Activated CD4-positive, alpha-beta memory T cell treated with anti-CD3 and anti-CD28 coated beads for 36 hours (primary cell): ENCODE data around the gene PMFBP1. TPM values are rescaled to one million over a fixed set of nuclear protein-coding genes. Genes with fewer than 3 reads are reported as not detected.

Source experiments
- CTCF ChIA-PET: fragments of 350-600 bp; sonication (Branson Sonifier 250); formaldehyde crosslinking; loops from one replicate; lab custom pipeline; 2021; ENCODE audit warnings: antibody characterized with exemption, inconsistent platforms; lab: Charles Lee
- POLR2A ChIA-PET: fragments of 350-600 bp; sonication (Branson Sonifier 250); formaldehyde crosslinking; loops from one replicate; lab custom pipeline; 2021; ENCODE audit warnings: antibody characterized with exemption; lab: Charles Lee
- DNase-seq: peaks from one replicate; pipeline ENCODE4 v3.0.0-alpha.2; 2020
- H3K27ac Mint-ChIP-seq: one replicate; pipeline ENCODE4 v1.8.0; 2021; ENCODE audit warnings: mixed read lengths
- H3K27me3 Mint-ChIP-seq: one replicate; pipeline ENCODE4 v1.8.0; 2021; ENCODE audit warnings: mixed read lengths
- H3K36me3 Mint-ChIP-seq: one replicate; pipeline ENCODE4 v1.8.0; 2021; ENCODE audit warnings: mixed read lengths
- H3K4me1 Mint-ChIP-seq: one replicate; pipeline ENCODE4 v1.8.0; 2021; ENCODE audit warnings: low read depth, mixed read lengths
- H3K4me3 Mint-ChIP-seq: one replicate; pipeline ENCODE4 v1.8.0; 2021; ENCODE audit warnings: mild to moderate bottlenecking, mixed read lengths
- H3K9me3 Mint-ChIP-seq: one replicate; pipeline ENCODE4 v1.8.0; 2021; ENCODE audit warnings: mixed read lengths
- intact Hi-C: fragments of 100-400 bp; cut with micrococcal nuclease; formaldehyde crosslinking; loops from one replicate; pipeline ENCODE4 v1.15.1; 2023
- total RNA-seq, 2 experiments: library from RNA; stranded (reverse); gene quantifications; one replicate each; pipeline ENCODE4 v1.2.3, GENCODE V29; 2021

The PMFBP1 gene
- total RNA-seq, 2 experiments from 2014 or later = 0.19 to 0.29 TPM

GRCh38 chr16:72125635-72126428 is 46.1 kb downstream of the PMFBP1 start:
- no peak overlapping the region for H3K27ac Mint-ChIP-seq
- ChIA-PET POLR2A (no interaction called here), CTCF (interaction anchor here (0.6 to 2.6 kb wide), 16 partner anchors 8 to 1909 kb away, joined by 3 to 29 read pairs (median 4); no protein-coding TSS in a partner anchor)
- H3K36me3 Mint-ChIP-seq = no peaks in the 10 kb centered on the region
- H3K27me3 Mint-ChIP-seq = no peaks in the 10 kb centered on the region
- intact Hi-C loops = loop anchor here (1.0 kb wide), 1 partner anchor 274 kb away; no protein-coding TSS in a partner anchor
- no peaks in the 10 kb centered on the region for H3K4me1 Mint-ChIP-seq
- DNase-seq = no peak
- H3K4me3 Mint-ChIP-seq = no peak overlapping the region
- H3K9me3 Mint-ChIP-seq = no peaks in the 10 kb centered on the region

DNA sequence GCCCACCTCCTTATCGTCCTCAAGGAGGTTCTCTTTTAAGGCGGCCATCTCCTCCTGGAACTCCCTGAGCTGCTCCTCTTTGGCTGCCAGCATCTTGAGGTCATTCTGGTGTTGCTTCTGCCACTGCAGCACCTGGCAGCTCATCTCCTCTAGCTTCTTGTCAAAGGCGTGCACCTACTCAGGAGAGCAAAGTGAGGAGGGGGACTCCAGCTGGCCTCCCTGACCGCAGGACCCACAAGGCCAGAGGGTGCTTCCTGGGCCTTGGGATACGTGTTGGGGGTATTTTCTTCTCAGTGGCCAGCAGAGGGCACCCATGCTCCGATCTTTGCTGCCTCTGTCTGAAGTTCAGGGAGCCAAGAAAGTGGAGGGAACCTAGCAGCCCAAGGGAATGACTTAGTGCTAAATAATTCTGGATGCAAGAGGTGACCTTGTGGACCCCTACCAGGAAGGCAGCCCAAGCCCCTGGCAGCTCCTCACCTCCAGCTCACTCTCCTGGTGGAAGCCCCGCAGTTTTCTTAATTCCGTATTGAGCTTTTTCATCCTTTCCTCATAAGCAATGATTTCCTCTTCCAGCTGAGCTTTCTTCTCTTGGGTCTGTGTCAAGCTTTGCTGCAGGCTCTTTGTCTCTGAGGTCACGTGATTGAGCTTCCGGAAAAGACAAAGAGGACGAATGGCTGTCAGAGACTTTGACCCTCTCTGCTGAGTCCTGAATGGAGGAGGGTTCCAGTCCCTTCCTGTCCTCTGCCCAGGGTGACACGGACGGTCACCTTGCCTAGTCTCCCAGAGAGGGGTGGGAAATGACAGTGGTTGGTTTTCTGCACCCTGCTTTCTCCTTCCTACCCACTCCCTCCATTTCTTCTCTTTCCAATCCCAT is 47.0 kb downstream of the PMFBP1 start:
- peak; percentile 74 for DNase-seq
- ChIA-PET POLR2A (no interaction called here), CTCF (interaction anchor here (0.6 to 2.6 kb wide), 22 partner anchors 9 to 1910 kb away, joined by 3 to 29 read pairs (median 4); no protein-coding TSS in a partner anchor)
- Mint-ChIP-seq H3K4me3 (no peak overlapping the region), H3K27me3 (no peaks in the 10 kb centered on the region), H3K9me3 (no peaks in the 10 kb centered on the region), H3K27ac (no peak overlapping the region), H3K4me1 (no peaks in the 10 kb centered on the region), H3K36me3 (no peaks in the 10 kb centered on the region)
- intact Hi-C loops = loop anchor here (1.0 kb wide), 1 partner anchor 275 kb away; no protein-coding TSS in a partner anchor

- Mint-ChIP-seq H3K4me3 (no peak overlapping the region), H3K36me3 (no peaks in the 10 kb centered on the region), H3K4me1 (no peaks in the 10 kb centered on the region), H3K9me3 (no peaks in the 10 kb centered on the region), H3K27me3 (no peaks in the 10 kb centered on the region), H3K27ac (no peak overlapping the region)
- no peak for DNase-seq
- intact Hi-C loops = no loop called here
- ChIA-PET POLR2A (no interaction called here), CTCF (interaction anchor here (0.6 to 2.6 kb wide), 14 partner anchors 10 to 1911 kb away, joined by 3 to 29 read pairs (median 5); no protein-coding TSS in a partner anchor)
These were observed 47.8 kb downstream of the PMFBP1 start for GRCh38 chr16:72124148-72124547.

DNA sequence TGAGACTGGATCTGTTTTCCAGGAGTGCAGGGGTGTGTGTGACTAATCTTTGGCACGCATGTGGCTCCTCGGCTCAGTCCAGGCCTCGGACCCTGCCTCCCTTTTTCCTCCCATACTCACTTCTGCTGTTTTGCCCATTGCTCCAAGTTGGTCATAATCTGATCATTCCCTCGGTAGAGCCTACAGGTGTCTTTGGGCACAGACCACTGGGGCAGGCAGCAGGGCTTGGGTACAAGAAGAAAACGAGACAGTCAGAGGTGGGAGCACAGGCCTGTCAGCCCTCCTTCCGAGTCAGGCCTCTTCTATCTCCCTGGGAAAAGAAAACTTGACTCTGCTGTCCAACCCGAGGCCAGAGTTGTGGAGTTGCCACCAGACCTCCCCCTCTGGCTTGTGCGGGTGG is 48.5 kb downstream of the PMFBP1 start:
- intact Hi-C loops = no loop called here
- no peak for DNase-seq
- ChIA-PET POLR2A (no interaction called here), CTCF (interaction anchor here (1.6 to 2.6 kb wide), 3 partner anchors 9 to 377 kb away, joined by 5 to 29 read pairs (median 11); no protein-coding TSS in a partner anchor)
- Mint-ChIP-seq H3K36me3 (no peaks in the 10 kb centered on the region), H3K4me3 (no peak overlapping the region), H3K27ac (no peak overlapping the region), H3K27me3 (no peaks in the 10 kb centered on the region), H3K9me3 (no peaks in the 10 kb centered on the region), H3K4me1 (no peaks in the 10 kb centered on the region)

GRCh38 chr16:72122916-72123315 is 49.0 kb downstream of the PMFBP1 start:
- POLR2A ChIA-PET = no interaction called here

GRCh38 chr16:72122308-72122707 is 49.6 kb downstream of the PMFBP1 start:
- no peaks in the 10 kb centered on the region for H3K27me3 Mint-ChIP-seq
- H3K36me3 Mint-ChIP-seq = no peaks in the 10 kb centered on the region
- H3K9me3 Mint-ChIP-seq = no peaks in the 10 kb centered on the region
- ChIA-PET POLR2A (no interaction called here), CTCF (interaction anchor here (0.6 to 1.6 kb wide), 2 partner anchors 344 to 395 kb away, joined by 3 to 4 read pairs; no protein-coding TSS in a partner anchor)
- no peaks in the 10 kb centered on the region for H3K4me1 Mint-ChIP-seq
- intact Hi-C loops = no loop called here
- H3K4me3 Mint-ChIP-seq = no peak overlapping the region
- no peak for DNase-seq
- H3K27ac Mint-ChIP-seq = no peak overlapping the region

More at GRCh38 chr16:72122916-72123315, 49.0 kb downstream of the PMFBP1 start:
- DNase-seq = no peak
- H3K4me3 Mint-ChIP-seq = no peak overlapping the region
- no peaks in the 10 kb centered on the region for H3K9me3 Mint-ChIP-seq
- H3K27me3 Mint-ChIP-seq = no peaks in the 10 kb centered on the region
- CTCF ChIA-PET = interaction anchor here (1.6 to 2.6 kb wide), 2 partner anchors 9 to 344 kb away, joined by 4 to 11 read pairs; no protein-coding TSS in a partner anchor
- intact Hi-C loops = no loop called here
- H3K27ac Mint-ChIP-seq = no peak overlapping the region
- no peaks in the 10 kb centered on the region for H3K36me3 Mint-ChIP-seq
- no peaks in the 10 kb centered on the region for H3K4me1 Mint-ChIP-seq

- intact Hi-C loops = no loop called here
- Mint-ChIP-seq H3K27me3 (no peaks in the 10 kb centered on the region), H3K9me3 (no peaks in the 10 kb centered on the region), H3K4me3 (no peak overlapping the region), H3K27ac (no peak overlapping the region), H3K36me3 (peaks cover 2% of the 10 kb centered on the region), H3K4me1 (no peaks in the 10 kb centered on the region)
- POLR2A ChIA-PET = no interaction called here
- CTCF ChIA-PET = no interaction called here
- no peak for DNase-seq
These were observed 51.9 kb downstream of the PMFBP1 start for GRCh38 chr16:72120026-72120425.

- POLR2A ChIA-PET = no interaction called here
These were observed 58.4 kb downstream of the PMFBP1 start for GRCh38 chr16:72113616-72113945.

GRCh38 chr16:72112906-72113615 is 58.9 kb downstream of the PMFBP1 start:
- POLR2A ChIA-PET = no interaction called here
- Mint-ChIP-seq H3K36me3 (peaks cover 23% of the 10 kb centered on the region), H3K9me3 (no peaks in the 10 kb centered on the region), H3K27ac (no peak overlapping the region), H3K27me3 (no peaks in the 10 kb centered on the region), H3K4me1 (no peaks in the 10 kb centered on the region), H3K4me3 (no peak overlapping the region)
- intact Hi-C loops = no loop called here
- DNase-seq = no peak
- CTCF ChIA-PET = interaction anchor here (2.4 kb wide), 1 partner anchor 11 kb away, joined by 11 read pairs; no protein-coding TSS in a partner anchor

More at GRCh38 chr16:72113616-72113945, 58.4 kb downstream of the PMFBP1 start:
- no peaks in the 10 kb centered on the region for H3K9me3 Mint-ChIP-seq
- no peaks in the 10 kb centered on the region for H3K27me3 Mint-ChIP-seq
- CTCF ChIA-PET = interaction anchor here (2.4 kb wide), 1 partner anchor 11 kb away, joined by 11 read pairs; no protein-coding TSS in a partner anchor
- intact Hi-C loops = no loop called here
- peaks cover 22% of the 10 kb centered on the region for H3K36me3 Mint-ChIP-seq
- H3K4me3 Mint-ChIP-seq = no peak overlapping the region
- no peak overlapping the region for H3K27ac Mint-ChIP-seq
- no peaks in the 10 kb centered on the region for H3K4me1 Mint-ChIP-seq
- no peak for DNase-seq

- intact Hi-C loops = no loop called here
- ChIA-PET POLR2A (no interaction called here), CTCF (no interaction called here)
- Mint-ChIP-seq H3K4me3 (no peak overlapping the region), H3K9me3 (no peaks in the 10 kb centered on the region), H3K36me3 (peaks cover 26% of the 10 kb centered on the region), H3K27me3 (no peaks in the 10 kb centered on the region), H3K27ac (no peak overlapping the region), H3K4me1 (no peaks in the 10 kb centered on the region)
- no peak for DNase-seq
These were observed 59.5 kb downstream of the PMFBP1 start for GRCh38 chr16:72112452-72112792.

- ChIA-PET CTCF (no interaction called here), POLR2A (no interaction called here)
- intact Hi-C loops = no loop called here
- DNase-seq = no peak
- Mint-ChIP-seq H3K4me3 (no peak overlapping the region), H3K27me3 (no peaks in the 10 kb centered on the region), H3K9me3 (no peaks in the 10 kb centered on the region), H3K36me3 (peaks cover 32% of the 10 kb centered on the region), H3K27ac (no peak overlapping the region), H3K4me1 (no peaks in the 10 kb centered on the region)
These were observed 60.1 kb downstream of the PMFBP1 start for GRCh38 chr16:72111657-72112451.
